NT2/D1 (cell line): ENCODE results near the gene RERE.

Experiments
- SUZ12 ChIP-seq: IDR thresholded peaks from 2 replicates; pipeline ENCODE4 v1.6.1; 2011; ENCODE audit not compliant: insufficient read length, insufficient read depth; ENCODE audit errors: extremely low read depth
- ZNF274 ChIP-seq: IDR thresholded peaks from 2 replicates; pipeline ENCODE4 v1.6.1; 2011; ENCODE audit warnings: mild to moderate bottlenecking, low read depth, low read length

DNA sequence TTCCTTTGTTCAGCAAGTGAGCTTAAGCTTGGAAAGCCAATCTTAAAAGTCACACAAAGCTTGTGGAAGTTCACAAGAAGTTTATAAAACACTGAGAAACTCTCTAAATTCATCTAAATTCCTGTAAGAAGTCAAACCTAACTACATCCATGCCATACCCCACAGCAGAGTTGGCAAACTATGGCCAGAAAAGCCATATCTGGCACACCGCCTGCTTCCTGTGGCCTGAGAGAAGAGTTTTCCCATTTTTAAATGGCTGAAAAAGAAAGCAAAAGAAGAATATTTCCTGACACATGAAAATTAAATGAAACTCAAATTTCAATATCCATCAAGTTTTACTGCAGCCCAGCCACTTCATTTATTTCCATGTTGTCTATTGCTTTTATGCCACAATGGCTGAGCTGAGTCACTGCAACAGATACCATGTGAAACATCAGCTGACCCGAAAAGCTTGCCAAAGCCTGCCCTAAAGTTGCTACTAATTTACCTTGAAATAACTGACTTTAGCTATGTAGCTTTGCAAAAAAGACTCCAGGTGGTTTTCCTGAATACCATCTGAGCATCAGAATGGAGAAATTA is 262.4 kb downstream of the RERE start:
- TF ChIP-seq SUZ12 (no peak), ZNF274 (no peak)
